K562 (cell line): ENCODE measurements around the gene DHTKD1. TPM values are rescaled to one million over a fixed set of nuclear protein-coding genes. Genes with fewer than 3 reads are reported as not detected.

Experiments used
- ATF1 ChIP-seq, 2 experiments: fragments of 450-650 bp in 1 of 2; IDR thresholded peaks; 2 replicates each; pipeline ENCODE4 v1.6.1; 2016; ENCODE audit warnings: missing compliant biosample characterization in 1 of 2, missing genetic modification characterization in 1 of 2
- CREM ChIP-seq: IDR thresholded peaks from 2 replicates; pipeline ENCODE4 v1.6.1; 2014; ENCODE audit warnings: antibody characterized with exemption, low read depth
- ERF ChIP-seq: fragments of 450-650 bp; formaldehyde crosslinking; IDR thresholded peaks from 2 replicates; pipeline ENCODE4 v1.4.0; 2020; ENCODE audit warnings: mild to moderate bottlenecking, mixed read lengths
- HNRNPLL ChIP-seq: fragments of 200-400 bp; formaldehyde crosslinking; IDR thresholded peaks from 2 replicates; pipeline ENCODE4 v1.6.1; 2017; ENCODE audit warnings: low read length, low read depth, mild to moderate bottlenecking; ENCODE audit not compliant: poor library complexity, severe bottlenecking
- PPARD ChIP-seq: fragments of 250-450 bp; sonication (Bioruptor Pico); IDR thresholded peaks from 2 replicates; pipeline ENCODE4 v1.8.0; 2022; ENCODE audit warnings: inconsistent platforms, mild to moderate bottlenecking, moderate library complexity
- SRSF3 ChIP-seq: fragments of 200-400 bp; formaldehyde crosslinking; IDR thresholded peaks from 2 replicates; pipeline ENCODE4 v1.6.1; 2016; ENCODE audit warnings: mild to moderate bottlenecking, low read length, moderate library complexity; ENCODE audit not compliant: insufficient read depth
- TEAD1 ChIP-seq, 2 experiments: fragments of 450-650 bp in 1 of 2; sonication (generic) in 1 of 2; formaldehyde crosslinking; IDR thresholded peaks; 2 replicates each; pipeline versions ENCODE4 v1.4.0 to v1.8.0; 2020 to 2022; ENCODE audit warnings: mild to moderate bottlenecking in 2 of 2, missing genetic modification reagents in 1 of 2
- ZNF699 ChIP-seq: fragments of 250-450 bp; sonication (Bioruptor Pico); IDR thresholded peaks from 2 replicates; pipeline ENCODE4 v1.8.0; 2021; ENCODE audit warnings: mild to moderate bottlenecking, moderate library complexity; ENCODE audit not compliant: insufficient replicate concordance
- polyA plus RNA-seq, 8 experiments: library from polyadenylated mRNA; depleted of rRNA in 4 of 8; stranded (reverse) in 5 of 8; unstranded in 3 of 8; fragments of >200 nt; fragmentation: Nextera tagmentation in 2 of 8; fragmentation: Illumina TruSeq in 1 of 8; extraction: Ambion mirVana in 2 of 8; extraction: Trizol in 1 of 8; gene quantifications; 2 replicates each; pipeline versions ENCODE4 v1.2.1 to v1.2.3, GENCODE V29; 2011 to 2014; ENCODE audit warnings: inconsistent platforms in 1 of 8, missing spikeins in 1 of 8
- total RNA-seq, 7 experiments: library from RNA; depleted of rRNA in 6 of 7; stranded (reverse); fragments of >200 nt in 6 of 7; fragmentation: Illumina TruSeq in 2 of 7; extraction: Trizol in 2 of 7; gene quantifications; 2 replicates each; pipeline versions ENCODE4 v1.2.1 to v1.2.3, GENCODE V29; 2011 to 2021; ENCODE audit warnings: low replicate concordance in 1 of 7
- TF ChIP-seq, protein P1 (sequence below): fragments of 200-600 bp; sonication (generic); IDR thresholded peaks from one replicate; pipeline ENCODE4 v1.6.1; 2012; ENCODE audit warnings: mild to moderate bottlenecking, low read depth, low read length, inconsistent platforms
- TF ChIP-seq, protein P2 (sequence below): fragments of 150-350 bp; IDR thresholded peaks from 2 replicates; pipeline ENCODE4 v1.6.1; 2014; ENCODE audit warnings: low read depth, mild to moderate bottlenecking, low read length, borderline replicate concordance

Gene DHTKD1
- total and polyA plus RNA-seq, 9 of the 15 experiments (the other 6 are each of a cell fraction or from before 2014, with no cell fraction given) = 3.1 to 19.7 (median 6.8) TPM

DNA sequence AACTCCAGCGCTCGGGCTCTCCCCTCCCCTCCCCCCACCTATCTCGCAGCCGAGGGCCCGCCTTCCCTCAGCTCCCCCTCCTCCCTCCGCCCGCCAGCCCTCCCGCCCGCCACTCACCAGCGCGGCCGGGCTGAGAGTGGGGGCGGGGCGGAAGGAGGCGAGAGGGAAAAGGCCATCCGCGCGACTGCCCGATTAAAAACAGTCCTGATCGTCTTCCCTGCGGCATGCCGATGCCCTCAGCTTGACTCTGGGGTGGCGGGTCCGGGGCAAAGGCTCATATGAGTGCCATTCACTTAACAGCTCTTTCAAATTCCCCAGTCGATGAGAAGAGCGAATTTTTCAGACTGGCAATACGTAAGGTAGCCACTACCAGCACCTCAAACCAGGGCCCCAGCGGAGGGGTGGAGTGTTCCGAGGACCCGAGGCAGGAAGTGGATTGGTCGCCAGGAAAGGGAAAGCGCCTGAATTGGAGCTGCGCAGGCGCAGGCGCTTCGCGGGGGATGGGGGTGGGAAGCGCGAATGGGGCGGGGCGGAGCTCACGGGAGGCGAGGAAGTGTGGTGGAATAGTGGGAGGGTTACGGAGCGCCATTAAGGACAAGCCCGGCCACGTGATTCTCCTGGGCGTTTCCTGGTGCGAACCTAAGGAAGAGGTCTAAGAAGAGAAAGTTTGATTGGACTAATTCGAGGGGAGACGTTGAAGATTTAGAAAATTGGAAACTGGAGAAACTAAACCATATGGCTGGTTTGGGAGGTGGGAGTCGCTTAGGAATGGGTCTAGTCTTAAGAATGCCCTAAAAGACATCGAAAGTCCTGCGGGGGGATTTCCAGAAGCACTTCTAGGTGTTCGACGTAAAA is 25.7 kb upstream of the DHTKD1 start, which contains the start of gene UPF2 (continued):
- TF ChIP-seq, protein P1, sequence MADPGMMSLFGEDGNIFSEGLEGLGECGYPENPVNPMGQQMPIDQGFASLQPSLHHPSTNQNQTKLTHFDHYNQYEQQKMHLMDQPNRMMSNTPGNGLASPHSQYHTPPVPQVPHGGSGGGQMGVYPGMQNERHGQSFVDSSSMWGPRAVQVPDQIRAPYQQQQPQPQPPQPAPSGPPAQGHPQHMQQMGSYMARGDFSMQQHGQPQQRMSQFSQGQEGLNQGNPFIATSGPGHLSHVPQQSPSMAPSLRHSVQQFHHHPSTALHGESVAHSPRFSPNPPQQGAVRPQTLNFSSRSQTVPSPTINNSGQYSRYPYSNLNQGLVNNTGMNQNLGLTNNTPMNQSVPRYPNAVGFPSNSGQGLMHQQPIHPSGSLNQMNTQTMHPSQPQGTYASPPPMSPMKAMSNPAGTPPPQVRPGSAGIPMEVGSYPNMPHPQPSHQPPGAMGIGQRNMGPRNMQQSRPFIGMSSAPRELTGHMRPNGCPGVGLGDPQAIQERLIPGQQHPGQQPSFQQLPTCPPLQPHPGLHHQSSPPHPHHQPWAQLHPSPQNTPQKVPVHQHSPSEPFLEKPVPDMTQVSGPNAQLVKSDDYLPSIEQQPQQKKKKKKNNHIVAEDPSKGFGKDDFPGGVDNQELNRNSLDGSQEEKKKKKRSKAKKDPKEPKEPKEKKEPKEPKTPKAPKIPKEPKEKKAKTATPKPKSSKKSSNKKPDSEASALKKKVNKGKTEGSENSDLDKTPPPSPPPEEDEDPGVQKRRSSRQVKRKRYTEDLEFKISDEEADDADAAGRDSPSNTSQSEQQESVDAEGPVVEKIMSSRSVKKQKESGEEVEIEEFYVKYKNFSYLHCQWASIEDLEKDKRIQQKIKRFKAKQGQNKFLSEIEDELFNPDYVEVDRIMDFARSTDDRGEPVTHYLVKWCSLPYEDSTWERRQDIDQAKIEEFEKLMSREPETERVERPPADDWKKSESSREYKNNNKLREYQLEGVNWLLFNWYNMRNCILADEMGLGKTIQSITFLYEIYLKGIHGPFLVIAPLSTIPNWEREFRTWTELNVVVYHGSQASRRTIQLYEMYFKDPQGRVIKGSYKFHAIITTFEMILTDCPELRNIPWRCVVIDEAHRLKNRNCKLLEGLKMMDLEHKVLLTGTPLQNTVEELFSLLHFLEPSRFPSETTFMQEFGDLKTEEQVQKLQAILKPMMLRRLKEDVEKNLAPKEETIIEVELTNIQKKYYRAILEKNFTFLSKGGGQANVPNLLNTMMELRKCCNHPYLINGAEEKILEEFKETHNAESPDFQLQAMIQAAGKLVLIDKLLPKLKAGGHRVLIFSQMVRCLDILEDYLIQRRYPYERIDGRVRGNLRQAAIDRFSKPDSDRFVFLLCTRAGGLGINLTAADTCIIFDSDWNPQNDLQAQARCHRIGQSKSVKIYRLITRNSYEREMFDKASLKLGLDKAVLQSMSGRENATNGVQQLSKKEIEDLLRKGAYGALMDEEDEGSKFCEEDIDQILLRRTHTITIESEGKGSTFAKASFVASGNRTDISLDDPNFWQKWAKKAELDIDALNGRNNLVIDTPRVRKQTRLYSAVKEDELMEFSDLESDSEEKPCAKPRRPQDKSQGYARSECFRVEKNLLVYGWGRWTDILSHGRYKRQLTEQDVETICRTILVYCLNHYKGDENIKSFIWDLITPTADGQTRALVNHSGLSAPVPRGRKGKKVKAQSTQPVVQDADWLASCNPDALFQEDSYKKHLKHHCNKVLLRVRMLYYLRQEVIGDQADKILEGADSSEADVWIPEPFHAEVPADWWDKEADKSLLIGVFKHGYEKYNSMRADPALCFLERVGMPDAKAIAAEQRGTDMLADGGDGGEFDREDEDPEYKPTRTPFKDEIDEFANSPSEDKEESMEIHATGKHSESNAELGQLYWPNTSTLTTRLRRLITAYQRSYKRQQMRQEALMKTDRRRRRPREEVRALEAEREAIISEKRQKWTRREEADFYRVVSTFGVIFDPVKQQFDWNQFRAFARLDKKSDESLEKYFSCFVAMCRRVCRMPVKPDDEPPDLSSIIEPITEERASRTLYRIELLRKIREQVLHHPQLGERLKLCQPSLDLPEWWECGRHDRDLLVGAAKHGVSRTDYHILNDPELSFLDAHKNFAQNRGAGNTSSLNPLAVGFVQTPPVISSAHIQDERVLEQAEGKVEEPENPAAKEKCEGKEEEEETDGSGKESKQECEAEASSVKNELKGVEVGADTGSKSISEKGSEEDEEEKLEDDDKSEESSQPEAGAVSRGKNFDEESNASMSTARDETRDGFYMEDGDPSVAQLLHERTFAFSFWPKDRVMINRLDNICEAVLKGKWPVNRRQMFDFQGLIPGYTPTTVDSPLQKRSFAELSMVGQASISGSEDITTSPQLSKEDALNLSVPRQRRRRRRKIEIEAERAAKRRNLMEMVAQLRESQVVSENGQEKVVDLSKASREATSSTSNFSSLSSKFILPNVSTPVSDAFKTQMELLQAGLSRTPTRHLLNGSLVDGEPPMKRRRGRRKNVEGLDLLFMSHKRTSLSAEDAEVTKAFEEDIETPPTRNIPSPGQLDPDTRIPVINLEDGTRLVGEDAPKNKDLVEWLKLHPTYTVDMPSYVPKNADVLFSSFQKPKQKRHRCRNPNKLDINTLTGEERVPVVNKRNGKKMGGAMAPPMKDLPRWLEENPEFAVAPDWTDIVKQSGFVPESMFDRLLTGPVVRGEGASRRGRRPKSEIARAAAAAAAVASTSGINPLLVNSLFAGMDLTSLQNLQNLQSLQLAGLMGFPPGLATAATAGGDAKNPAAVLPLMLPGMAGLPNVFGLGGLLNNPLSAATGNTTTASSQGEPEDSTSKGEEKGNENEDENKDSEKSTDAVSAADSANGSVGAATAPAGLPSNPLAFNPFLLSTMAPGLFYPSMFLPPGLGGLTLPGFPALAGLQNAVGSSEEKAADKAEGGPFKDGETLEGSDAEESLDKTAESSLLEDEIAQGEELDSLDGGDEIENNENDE = no peak
- no peak for TF ChIP-seq ATF1 (CRISPR knock-in tag; IDR thresholded peaks at IDR 0.05)
- peak; percentile 68 for TF ChIP-seq ATF1 (tag; IDR thresholded peaks at IDR 0.05)
- TF ChIP-seq, protein P2, sequence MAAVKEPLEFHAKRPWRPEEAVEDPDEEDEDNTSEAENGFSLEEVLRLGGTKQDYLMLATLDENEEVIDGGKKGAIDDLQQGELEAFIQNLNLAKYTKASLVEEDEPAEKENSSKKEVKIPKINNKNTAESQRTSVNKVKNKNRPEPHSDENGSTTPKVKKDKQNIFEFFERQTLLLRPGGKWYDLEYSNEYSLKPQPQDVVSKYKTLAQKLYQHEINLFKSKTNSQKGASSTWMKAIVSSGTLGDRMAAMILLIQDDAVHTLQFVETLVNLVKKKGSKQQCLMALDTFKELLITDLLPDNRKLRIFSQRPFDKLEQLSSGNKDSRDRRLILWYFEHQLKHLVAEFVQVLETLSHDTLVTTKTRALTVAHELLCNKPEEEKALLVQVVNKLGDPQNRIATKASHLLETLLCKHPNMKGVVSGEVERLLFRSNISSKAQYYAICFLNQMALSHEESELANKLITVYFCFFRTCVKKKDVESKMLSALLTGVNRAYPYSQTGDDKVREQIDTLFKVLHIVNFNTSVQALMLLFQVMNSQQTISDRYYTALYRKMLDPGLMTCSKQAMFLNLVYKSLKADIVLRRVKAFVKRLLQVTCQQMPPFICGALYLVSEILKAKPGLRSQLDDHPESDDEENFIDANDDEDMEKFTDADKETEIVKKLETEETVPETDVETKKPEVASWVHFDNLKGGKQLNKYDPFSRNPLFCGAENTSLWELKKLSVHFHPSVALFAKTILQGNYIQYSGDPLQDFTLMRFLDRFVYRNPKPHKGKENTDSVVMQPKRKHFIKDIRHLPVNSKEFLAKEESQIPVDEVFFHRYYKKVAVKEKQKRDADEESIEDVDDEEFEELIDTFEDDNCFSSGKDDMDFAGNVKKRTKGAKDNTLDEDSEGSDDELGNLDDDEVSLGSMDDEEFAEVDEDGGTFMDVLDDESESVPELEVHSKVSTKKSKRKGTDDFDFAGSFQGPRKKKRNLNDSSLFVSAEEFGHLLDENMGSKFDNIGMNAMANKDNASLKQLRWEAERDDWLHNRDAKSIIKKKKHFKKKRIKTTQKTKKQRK = no peak
- TF ChIP-seq ERF (CRISPR knock-in tag) = no peak
- TF ChIP-seq HNRNPLL = no peak
- TF ChIP-seq TEAD1 (CRISPR knock-in tag; IDR thresholded peaks at IDR 0.05) = peak in 1 of 2 experiments; percentile 2; a peak in 1 of 4 replicates
- TF ChIP-seq CREM = peak; percentile 67
- TF ChIP-seq PPARD (CRISPR knock-in tag) = no peak
- TF ChIP-seq ZNF699 = no peak
- no peak for TF ChIP-seq SRSF3
